Fibroblast of lung (primary cell): ENCODE measurements around the gene LETMD1. TPM values are rescaled to one million over a fixed set of nuclear protein-coding genes. Genes with fewer than 3 reads are reported as not detected.
A peak's percentile ranks its signal among the peaks of the same experiment; 100 is the strongest.

ENCODE experiments used
- DNase-seq, 2 donors: peaks; one replicate each; pipeline versions ENCODE4 v3.0.0 to v3.0.0-alpha.2; 2010; ENCODE audit warnings: low read depth in 2 of 2
- H2AFZ ChIP-seq: 2 replicates; pipeline ENCODE4 v1.5.1; 2012; ENCODE audit warnings: low read length, control low read depth, inconsistent platforms
- H3K27ac ChIP-seq: 2 replicates; pipeline ENCODE4 v1.5.1; 2011; ENCODE audit warnings: low read length, control low read depth; ENCODE audit not compliant: insufficient read depth
- H3K27me3 ChIP-seq: 2 replicates; pipeline ENCODE4 v1.5.1; 2011; ENCODE audit warnings: mild to moderate bottlenecking, low read length; ENCODE audit not compliant: control insufficient read depth, insufficient read depth
- H3K36me3 ChIP-seq: 2 replicates; pipeline ENCODE4 v1.5.1; 2011; ENCODE audit warnings: low read length; ENCODE audit not compliant: control insufficient read depth, insufficient read depth
- H3K4me1 ChIP-seq: 2 replicates; pipeline ENCODE4 v1.5.1; 2011; ENCODE audit warnings: low read length; ENCODE audit not compliant: control insufficient read depth, insufficient read depth; ENCODE audit errors: extremely low read depth
- H3K4me2 ChIP-seq: 2 replicates; pipeline ENCODE4 v1.5.1; 2011; ENCODE audit warnings: low read length, control low read depth; ENCODE audit not compliant: insufficient read depth; ENCODE audit errors: extremely low read depth
- H3K4me3 ChIP-seq, 4 experiments: fragments of 200-600 bp in 1 of 4; sonication (generic) in 1 of 4; replicated peaks in 1 of 4; 2 replicates each; pipeline ENCODE4 v1.5.1; 2011 to 2016; ENCODE audit warnings: low read length in 4 of 4, low read depth in 3 of 4, mild to moderate bottlenecking in 3 of 4, control low read depth in 2 of 4, inconsistent platforms in 1 of 4, mixed read lengths in 1 of 4; ENCODE audit not compliant: insufficient read depth in 1 of 4; ENCODE audit errors: control extremely low read depth in 1 of 4
- H3K79me2 ChIP-seq: 2 replicates; pipeline ENCODE4 v1.5.1; 2012; ENCODE audit warnings: mild to moderate bottlenecking, low read length, inconsistent platforms; ENCODE audit not compliant: control insufficient read depth, insufficient read depth
- H3K9ac ChIP-seq: 2 replicates; pipeline ENCODE4 v1.5.1; 2011; ENCODE audit warnings: mild to moderate bottlenecking, low read length, control low read depth; ENCODE audit not compliant: insufficient read depth
- H3K9me3 ChIP-seq: 2 replicates; pipeline ENCODE4 v1.5.1; 2012; ENCODE audit warnings: low read depth, low read length; ENCODE audit not compliant: control insufficient read depth, insufficient read depth
- H4K20me1 ChIP-seq: 2 replicates; pipeline ENCODE4 v1.5.1; 2011; ENCODE audit warnings: low read length; ENCODE audit not compliant: control insufficient read depth, insufficient read depth; ENCODE audit errors: extremely low read depth
- EZH2 ChIP-seq: IDR thresholded peaks from 2 replicates; pipeline ENCODE4 v1.5.1; 2012; ENCODE audit warnings: low read length, control low read depth, mild to moderate bottlenecking; ENCODE audit errors: missing control alignments
- polyA plus RNA-seq, 2 donors: library from polyadenylated mRNA; depleted of rRNA in 1 of 2; stranded (reverse) in 1 of 2; unstranded in 1 of 2; fragments of >200 nt; gene quantifications; 2 replicates each; pipeline ENCODE4 v1.2.1, GENCODE V29; 2011 to 2012; ENCODE audit warnings: missing spikeins in 1 of 2
- total RNA-seq: library from RNA; depleted of rRNA; stranded (reverse); fragments of >200 nt; gene quantifications from 2 replicates; pipeline ENCODE4 v1.2.1, GENCODE V29; 2014
- TF ChIP-seq, protein P1 (sequence below), 2 donors: IDR thresholded peaks in 1 of 2; conservative IDR thresholded peaks in 1 of 2; 1 replicate in 1 of 2; 2 replicates in 1 of 2; pipeline ENCODE4 v1.5.1; 2011 to 2012; ENCODE audit warnings: low read length in 2 of 2, control low read depth in 1 of 2, inconsistent platforms in 1 of 2, low read depth in 1 of 2, mild to moderate bottlenecking in 1 of 2

The LETMD1 gene
- total and polyA plus RNA-seq, 2 donors (not counting 1 experiment from before 2014, with no cell fraction given), result 45.9 to 59.9 TPM

DNA sequence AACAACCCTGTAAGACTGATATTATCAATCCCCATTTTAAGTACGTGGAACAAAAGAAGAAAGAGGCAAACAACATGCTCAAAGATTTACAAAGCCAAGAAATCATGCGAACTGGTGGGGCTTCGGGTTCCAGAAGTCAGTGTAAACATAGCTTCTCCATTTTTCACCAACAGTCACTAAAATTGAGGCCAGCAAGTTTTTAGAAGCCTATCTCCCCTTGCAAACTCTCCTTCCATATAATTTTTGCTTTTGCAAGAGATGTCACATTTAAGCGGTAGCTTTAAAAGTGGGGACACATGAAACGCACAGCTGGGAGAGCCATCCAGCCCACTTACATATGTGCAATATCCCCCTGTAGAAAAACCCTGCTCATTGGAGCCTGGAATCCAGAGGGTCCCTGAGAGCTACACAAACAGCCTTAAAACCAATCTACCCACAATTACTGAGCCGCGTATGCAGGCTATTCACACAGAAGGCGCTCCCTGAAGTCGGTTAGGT, 22.7 kb upstream of the LETMD1 start:
- H3K4me1 ChIP-seq, result no peaks in the 10 kb centered on the region

DNA sequence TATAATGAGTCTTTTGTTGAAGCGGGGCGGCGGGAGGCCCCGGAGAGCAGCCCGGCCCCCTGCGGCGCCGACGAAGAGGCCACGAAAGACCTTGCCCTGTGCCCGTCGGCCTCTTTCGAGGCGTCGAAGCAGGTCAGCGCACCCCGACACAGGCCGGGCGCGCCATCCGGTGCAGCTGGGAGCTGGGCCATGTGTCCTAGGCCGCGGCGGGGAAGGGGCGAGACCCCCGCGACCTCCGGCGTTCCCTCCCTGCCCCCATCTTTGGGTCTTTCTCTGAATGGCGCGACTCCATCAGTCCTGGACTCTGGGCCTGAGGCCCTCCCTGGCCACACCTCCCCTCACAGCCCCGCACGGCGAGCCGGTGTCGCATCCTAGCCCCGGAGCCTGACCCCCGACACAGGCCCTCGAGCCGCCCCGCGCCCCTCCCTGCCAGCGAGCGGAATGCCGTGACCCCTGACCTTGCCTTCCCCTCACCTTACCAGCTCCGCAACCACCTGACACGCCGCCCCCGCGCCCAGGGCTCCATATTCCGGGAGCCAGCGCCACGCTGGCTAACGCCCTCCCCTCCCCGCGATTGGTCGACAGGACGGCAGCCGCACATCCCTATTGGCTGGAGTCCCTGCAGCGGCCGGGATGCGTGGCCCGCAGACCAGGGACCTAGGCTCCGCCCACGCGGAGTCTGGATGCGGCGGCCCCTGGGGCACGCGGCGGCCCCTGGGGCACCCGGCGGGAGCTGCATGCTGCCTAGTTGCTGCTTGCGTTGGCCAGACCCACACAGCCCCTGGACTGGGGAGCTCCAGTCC, 22.1 kb upstream of the LETMD1 start, which contains the start of gene SLC11A2:
TSS of gene SLC11A2 (minus strand) at position 549 of the 803 bp plus-strand sequence. CDS start 15,656 bp downstream, outside the sequence.
- TF ChIP-seq EZH2, result no peak
- TF ChIP-seq, protein P1, sequence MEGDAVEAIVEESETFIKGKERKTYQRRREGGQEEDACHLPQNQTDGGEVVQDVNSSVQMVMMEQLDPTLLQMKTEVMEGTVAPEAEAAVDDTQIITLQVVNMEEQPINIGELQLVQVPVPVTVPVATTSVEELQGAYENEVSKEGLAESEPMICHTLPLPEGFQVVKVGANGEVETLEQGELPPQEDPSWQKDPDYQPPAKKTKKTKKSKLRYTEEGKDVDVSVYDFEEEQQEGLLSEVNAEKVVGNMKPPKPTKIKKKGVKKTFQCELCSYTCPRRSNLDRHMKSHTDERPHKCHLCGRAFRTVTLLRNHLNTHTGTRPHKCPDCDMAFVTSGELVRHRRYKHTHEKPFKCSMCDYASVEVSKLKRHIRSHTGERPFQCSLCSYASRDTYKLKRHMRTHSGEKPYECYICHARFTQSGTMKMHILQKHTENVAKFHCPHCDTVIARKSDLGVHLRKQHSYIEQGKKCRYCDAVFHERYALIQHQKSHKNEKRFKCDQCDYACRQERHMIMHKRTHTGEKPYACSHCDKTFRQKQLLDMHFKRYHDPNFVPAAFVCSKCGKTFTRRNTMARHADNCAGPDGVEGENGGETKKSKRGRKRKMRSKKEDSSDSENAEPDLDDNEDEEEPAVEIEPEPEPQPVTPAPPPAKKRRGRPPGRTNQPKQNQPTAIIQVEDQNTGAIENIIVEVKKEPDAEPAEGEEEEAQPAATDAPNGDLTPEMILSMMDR (conservative IDR thresholded peaks at IDR 0.05 in 1 of 2, IDR thresholded peaks at IDR 0.05 in 1 of 2; ENCODE audit: low read depth in 1 of 2, low read length in 2 of 2), result no peak
- peak within 1 kb of the TSS; percentile 78 for H3K27ac ChIP-seq

More for the DNA sequence above, 22.7 kb upstream of the LETMD1 start:
- no peaks in the 10 kb centered on the region for H3K36me3 ChIP-seq
- peak overlapping the region; percentile 40 to 95 (median 71) for H3K4me3 ChIP-seq
- peak overlapping the region; percentile 78 for H3K27ac ChIP-seq
- H3K4me2 ChIP-seq, result peak overlapping the region; percentile 89
- H3K9ac ChIP-seq, result peak overlapping the region; percentile 71
- H3K27me3 ChIP-seq, result no peaks in the 10 kb centered on the region
- no peaks in the 10 kb centered on the region for H4K20me1 ChIP-seq
- H2AFZ ChIP-seq, result peak overlapping the region; percentile 53
- peak in 1 of 2 donors; percentile 14 for DNase-seq
- peaks cover 42% of the 10 kb centered on the region for H3K79me2 ChIP-seq
- H3K9me3 ChIP-seq, result no peaks in the 10 kb centered on the region
- TF ChIP-seq EZH2, result no peak
- TF ChIP-seq, protein P1 (conservative IDR thresholded peaks at IDR 0.05 in 1 of 2, IDR thresholded peaks at IDR 0.05 in 1 of 2; ENCODE audit: low read depth in 1 of 2, low read length in 2 of 2), result no peak

DNA sequence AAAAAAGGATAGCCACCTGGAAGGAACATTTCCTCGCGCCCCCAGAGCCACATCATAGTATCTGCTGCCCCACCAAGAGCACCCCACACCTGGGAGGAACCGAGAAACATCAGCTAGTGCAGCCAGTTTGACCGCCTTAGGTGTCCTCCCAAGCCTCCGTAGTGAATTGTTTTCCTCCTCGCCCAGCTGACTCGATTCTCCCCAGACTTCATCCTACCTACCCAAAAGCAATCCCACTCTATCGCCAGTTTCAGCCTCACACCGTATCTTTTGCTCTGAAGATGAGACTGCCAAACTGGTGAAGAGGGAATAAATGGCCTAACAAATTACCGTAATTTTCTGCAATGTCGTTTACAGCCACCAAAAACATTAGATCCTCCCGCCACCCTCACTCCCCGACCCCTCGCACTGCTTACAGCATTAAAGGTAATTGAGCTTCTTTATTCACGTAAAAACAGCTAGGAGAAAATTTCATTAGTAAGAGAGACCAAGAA, 20.7 kb upstream of the LETMD1 start:
- DNase-seq, result no peak
- H3K27me3 ChIP-seq, result no peaks in the 10 kb centered on the region
- TF ChIP-seq, protein P1 (conservative IDR thresholded peaks at IDR 0.05 in 1 of 2, IDR thresholded peaks at IDR 0.05 in 1 of 2; ENCODE audit: low read depth in 1 of 2, low read length in 2 of 2), result no peak
- no peak for TF ChIP-seq EZH2
- no peaks in the 10 kb centered on the region for H3K36me3 ChIP-seq
- no peak overlapping the region for H3K4me2 ChIP-seq
- H3K27ac ChIP-seq, result no peak overlapping the region
- H3K79me2 ChIP-seq, result peaks cover 25% of the 10 kb centered on the region
- H3K4me3 ChIP-seq, result no peak overlapping the region
- no peaks in the 10 kb centered on the region for H4K20me1 ChIP-seq
- H3K9ac ChIP-seq, result no peak overlapping the region
- no peaks in the 10 kb centered on the region for H3K9me3 ChIP-seq
- no peaks in the 10 kb centered on the region for H3K4me1 ChIP-seq
- H2AFZ ChIP-seq, result no peak overlapping the region

More for the DNA sequence above, 22.1 kb upstream of the LETMD1 start, which contains the start of gene SLC11A2:
- H3K4me3 ChIP-seq, result peak within 1 kb of the TSS; percentile 40 to 95 (median 71)
- H2AFZ ChIP-seq, result peak within 1 kb of the TSS; percentile 77
- H3K4me1 ChIP-seq, result no peaks in the 10 kb centered on the region
- H3K9me3 ChIP-seq, result no peaks in the 10 kb centered on the region
- peak within 1 kb of the TSS; percentile 71 for H3K9ac ChIP-seq
- peak; percentile 90 to 93 for DNase-seq
- peak within 1 kb of the TSS; percentile 89 for H3K4me2 ChIP-seq
- peaks cover 37% of the 10 kb centered on the region for H3K79me2 ChIP-seq
- no peaks in the 10 kb centered on the region for H3K27me3 ChIP-seq
- H4K20me1 ChIP-seq, result no peaks in the 10 kb centered on the region
- H3K36me3 ChIP-seq, result no peaks in the 10 kb centered on the region
